NCI-H2107 treated with DMSO at 0.1 percent for 48 hours (cell line): Measurements from ENCODE around the gene TGFB2.

Experiments used
- DNase-seq: peaks from one replicate; lab custom pipeline; 2025; ENCODE audit not compliant: unreplicated experiment; lab: John Stamatoyannopoulos, UW

Gene TGFB2

GRCh38 chr1:218357893-218358232 lies 12.7 kb downstream of the TGFB2 start:
- no peak for DNase-seq

GRCh38 chr1:218361298-218362065 lies 16.3 kb downstream of the TGFB2 start:
- DNase-seq: peak; percentile 35

DNA sequence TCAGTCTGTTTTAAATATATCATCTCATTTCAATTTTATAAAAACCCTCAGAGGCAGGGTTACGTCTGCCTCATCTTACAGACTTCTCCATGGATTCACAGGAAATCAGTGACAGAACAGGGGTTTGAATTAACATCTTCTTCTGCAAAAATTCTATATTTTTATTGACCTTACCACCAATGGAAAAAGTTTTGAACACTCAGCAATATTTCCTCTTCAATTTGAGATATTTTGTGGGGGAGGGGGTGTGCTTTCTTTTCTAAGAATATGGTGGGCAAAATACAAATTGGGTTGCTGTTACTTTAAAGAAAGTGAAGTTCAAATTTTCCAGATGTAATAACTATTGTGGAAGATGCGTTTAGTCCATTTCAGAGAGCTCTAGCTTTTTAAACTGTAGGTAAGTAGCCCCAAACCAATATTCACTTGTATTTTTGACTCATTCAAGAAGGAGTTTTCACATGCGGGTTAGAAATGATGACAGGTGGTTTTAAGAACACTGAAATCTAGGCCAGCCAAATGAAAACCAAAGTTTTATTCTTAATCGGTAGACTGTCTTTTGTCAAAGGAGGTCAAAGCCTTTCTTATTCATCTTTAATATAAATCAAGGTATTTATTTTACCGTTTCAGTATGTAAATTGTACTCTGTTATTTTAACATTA lies 17.4 kb downstream of the TGFB2 start:
- no peak for DNase-seq

DNA sequence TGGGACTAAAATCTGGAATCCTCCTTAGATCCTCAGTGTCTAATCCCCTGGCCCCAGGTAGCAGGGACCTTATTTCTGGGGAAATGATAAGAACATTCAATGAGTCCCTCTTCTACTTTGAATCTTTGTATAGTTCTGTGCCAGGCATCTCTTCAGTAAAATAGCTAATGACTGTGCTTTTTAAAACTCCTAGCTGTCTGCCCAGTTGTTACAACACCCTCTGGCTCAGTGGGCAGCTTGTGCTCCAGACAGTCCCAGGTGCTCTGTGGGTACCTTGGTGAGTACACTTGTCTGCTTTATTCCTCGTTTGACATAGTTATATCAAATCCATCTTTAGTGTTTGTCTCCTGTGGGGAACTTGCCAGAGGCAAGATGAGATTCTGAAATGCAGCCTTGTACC lies 18.0 kb downstream of the TGFB2 start:
- DNase-seq: no peak

DNA sequence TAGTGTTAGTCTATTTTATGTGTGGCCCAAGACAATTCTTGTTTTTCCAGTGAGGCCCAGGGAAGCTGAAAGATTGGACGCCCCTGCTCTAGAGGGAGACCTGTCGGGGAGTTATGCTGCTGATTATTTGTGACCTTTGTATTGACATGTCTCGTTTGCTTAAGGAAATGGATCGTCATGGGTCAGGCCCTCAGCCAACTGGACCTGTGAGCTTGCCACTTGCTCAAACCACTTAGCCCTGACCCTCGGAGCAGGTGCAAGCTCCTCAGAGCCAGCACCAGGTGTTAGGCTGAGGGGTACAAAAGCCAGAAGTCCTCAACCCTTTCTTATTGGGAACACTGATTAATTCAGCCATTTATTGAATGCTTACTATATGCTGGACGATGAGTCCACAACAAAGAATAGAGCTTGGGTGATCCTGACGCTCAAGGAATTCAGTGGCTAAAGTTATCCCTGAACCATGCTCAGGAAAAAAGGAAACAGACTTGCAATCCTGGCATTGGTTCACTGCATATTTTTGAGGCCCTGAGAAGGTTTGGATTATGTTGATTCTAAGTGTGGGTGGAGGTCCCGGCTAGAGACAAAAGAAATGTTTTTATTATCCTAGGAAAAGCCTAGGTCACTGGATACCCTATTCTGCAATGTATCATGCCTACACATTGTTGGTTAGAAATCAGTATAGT lies 19.0 kb downstream of the TGFB2 start:
- DNase-seq: no peak

GRCh38 chr1:218365226-218365999 lies 20.3 kb downstream of the TGFB2 start:
- DNase-seq: no peak

DNA sequence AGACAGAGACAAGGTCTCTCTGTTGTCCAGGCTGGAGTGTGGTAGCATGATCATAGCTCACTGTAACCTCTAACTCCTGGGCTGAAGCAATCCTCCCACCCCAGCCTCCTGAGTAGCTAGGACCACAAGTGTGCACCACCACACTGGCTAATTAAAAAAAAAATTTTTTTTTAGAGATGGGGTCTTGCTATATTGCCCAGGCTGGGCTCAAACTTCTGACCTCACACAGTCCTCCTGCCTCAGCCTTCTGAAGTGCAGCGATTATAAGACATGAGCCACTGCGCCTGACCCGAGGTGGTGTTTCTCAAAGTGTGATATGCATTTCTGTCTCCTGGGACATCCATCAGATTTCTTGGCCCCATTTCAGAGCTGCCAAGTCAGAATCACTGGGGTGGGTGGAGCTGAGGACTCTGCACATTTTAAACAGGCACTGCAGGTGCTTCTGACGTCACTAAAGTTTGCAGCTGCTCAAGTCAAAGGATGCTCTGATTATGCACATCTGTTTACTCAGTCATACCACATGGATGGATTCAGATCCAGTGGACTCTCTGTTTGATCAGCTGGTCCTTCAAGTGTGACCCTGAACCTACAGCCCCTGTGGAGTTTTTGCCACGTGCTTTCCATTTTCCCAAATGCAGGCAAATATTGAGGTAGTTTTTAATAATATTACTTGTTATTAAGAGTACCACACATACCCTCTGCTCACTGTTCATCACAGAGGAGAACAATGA lies 21.4 kb downstream of the TGFB2 start:
- DNase-seq: no peak

DNA sequence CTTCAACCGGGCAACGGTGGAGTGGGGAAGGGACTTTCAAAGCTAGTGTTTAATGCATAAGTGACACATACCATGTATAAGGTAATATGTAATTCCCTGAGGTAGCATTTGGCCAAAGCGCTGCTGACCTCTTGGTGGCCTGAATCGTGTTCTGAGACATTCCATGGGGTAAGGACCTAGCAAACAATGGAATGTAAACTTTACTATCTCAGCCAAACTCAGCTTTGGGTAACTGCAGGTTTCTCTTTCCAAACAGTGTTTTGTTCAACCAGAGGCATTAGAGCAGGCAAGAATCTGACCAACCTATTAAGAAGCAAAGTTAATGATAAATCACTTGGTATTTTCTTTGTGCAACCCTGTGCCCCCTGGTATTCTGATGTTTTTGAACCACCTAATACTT lies 22.0 kb downstream of the TGFB2 start:
- no peak for DNase-seq

DNA sequence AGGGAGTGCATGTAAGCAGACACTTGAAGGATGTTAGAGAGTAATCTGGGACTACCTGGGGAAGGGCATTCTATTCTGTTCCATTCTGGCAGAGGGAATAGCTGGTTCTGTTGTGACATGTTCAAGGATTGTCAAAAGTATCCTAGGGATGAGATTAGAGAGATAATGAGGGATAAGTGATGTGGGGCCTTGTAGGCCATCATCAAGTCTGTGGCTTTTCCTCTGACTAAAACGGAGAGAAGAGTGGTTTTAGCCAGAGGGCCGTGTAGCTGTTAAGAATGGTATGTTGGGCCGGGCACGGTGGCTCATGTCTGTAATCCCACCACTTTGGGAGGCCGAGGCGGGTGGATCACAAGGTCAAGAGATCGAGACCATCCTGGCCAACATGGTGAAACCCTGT lies 23.6 kb downstream of the TGFB2 start:
- no peak for DNase-seq

GRCh38 chr1:218369688-218370511 lies 24.8 kb downstream of the TGFB2 start:
- no peak for DNase-seq

GRCh38 chr1:218371927-218372672 lies 27.0 kb downstream of the TGFB2 start:
- DNase-seq: peak; percentile 84

- DNase-seq: no peak
These were observed 29.5 kb downstream of the TGFB2 start for GRCh38 chr1:218374401-218375353.

DNA sequence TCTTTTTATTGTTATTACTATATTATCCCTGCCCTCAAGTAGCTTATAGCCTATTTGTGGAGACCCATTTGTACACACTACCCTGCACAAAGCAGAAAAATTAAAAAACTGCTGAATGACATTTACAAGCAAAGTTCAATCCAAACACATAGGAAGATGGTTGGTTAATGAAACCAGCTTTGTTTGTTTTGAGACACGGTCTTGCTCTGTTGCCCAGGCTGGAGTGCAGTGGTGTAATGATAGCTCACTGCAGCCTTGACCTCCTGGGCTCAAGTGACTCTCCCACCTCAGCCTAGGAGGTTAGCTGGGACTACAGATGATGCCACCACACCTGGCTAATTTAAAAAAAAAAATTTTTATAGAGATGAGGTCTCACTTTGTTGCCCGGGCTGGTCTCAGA lies 31.6 kb downstream of the TGFB2 start:
- no peak for DNase-seq

GRCh38 chr1:218377143-218377660 lies 32.1 kb downstream of the TGFB2 start:
- peak; percentile 69 for DNase-seq

DNA sequence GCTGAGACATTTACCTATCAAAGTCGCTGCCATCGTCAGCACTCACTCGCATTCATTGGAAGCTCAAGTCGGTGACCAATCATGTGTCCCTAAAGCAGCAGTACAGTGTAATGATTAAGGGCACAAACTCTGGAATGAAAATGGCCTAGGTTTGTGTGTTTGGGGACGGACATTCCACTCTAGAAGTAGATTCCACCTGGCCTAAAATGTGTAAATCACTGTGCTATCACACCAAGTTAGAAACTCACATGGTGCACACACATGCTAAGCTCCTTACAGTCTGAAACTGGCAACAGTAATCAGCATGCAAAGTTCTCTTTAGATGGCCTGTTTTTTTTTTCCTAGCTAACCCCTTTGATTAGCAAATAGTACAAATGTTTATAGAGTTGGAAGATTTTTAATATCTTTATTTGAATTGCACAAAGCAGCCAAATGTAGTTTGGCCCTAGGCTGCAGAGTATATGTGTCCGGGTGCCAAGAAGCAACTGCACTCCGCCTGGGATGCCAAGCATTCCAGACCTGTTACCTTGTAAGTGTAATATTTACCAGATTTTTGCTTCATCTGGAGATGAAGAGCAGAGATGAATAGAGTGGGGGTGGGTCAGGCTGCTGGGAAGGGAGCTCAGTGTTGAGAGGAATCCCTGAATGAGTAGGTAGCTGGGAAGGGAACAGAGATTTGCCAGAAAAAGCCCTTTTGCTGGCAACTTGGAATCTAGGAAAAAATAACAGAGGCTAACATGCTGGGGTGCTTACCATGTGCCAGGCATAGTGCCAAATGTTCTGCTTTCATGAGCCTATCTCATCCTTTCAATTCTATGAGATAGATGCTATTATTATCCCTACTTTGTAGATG lies 35.2 kb downstream of the TGFB2 start:
- no peak for DNase-seq

DNA sequence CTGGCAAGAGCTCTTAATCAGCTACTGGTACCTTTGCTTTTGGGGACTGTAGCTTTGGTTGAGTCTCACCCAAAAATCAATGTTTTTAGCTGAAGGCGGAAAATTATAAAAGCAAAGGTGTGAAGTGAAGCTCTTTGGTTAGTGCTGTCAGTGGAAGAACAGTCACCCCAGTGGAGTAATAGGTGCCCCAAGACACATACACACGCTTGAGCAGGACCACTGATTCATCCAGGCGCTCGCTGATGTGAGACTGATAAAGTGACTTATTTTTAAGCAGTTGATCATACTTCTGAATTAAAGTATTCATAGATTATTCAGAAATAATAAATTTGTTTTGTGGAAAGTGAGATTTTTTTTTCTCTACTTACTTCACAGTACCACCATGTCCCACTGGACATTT lies 37.1 kb downstream of the TGFB2 start:
- no peak for DNase-seq

DNA sequence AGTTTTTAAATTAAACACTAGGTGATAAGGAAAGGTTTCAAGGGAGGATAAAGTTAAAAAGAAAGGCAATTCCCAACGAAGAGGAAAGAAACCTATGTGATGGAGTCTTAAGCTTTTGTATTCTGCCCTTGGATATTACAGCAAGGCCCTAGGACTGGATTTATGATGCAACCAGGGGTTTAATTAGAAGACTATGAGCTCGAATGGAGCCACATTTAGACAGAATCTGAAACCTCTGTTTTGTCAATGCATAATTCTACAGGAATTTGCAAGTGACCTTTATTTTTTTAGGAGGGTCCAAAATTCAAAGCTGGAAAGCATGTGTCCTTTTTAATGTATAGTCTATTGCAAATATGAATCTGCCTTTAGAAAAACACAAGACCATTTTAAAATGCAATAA lies 37.9 kb downstream of the TGFB2 start:
- DNase-seq: peak; percentile 82
